GM19452 (cell line): ENCODE data around the gene FBXW5.

Source experiments
- ATAC-seq: cut with Tn5 transposase; IDR thresholded peaks from one replicate; pipeline ENCODE4 v1.9.1; 2021; ENCODE audit not compliant: unreplicated experiment

FBXW5 gene

DNA sequence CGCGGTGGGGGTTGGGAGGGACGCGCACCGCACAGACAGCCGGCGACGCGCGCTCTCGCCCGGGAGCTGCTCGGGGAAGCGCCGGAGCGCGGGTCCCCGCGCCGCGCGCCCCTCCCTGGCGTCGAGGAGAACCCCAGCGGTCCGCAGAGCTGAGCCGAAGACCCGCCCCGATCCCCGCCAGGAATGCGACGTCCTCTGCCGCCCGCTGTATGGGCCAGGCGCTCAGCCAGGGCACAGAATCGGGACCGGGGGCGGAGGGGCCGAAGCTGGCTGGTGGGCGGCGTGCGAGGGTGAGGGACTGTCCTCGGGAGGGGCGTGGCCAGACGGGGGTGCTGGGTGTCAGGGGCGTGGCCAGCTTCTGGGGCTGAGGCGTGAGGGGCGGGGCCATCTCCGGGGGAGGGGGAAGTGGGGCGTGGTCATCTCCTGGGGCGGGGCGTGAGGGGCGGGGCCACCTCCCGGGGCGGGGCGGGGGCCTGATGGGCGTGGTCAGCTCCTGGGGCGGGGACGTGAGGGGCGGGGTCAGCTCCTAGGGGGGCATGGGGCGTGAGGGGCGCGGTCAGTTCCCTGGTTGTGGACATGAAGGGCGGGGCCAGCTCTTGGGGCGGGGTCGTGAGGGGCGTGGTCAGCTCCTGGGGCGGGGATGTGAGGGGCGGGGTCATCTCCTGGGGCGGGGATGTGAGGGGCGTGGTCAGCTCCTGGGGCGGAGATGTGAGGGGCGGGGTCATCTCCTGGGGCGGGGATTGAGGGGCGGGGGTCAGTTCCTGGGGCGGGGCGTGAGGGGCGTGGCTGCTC lies 33.7 kb upstream of the FBXW5 start:
- ATAC-seq, result no peak

DNA sequence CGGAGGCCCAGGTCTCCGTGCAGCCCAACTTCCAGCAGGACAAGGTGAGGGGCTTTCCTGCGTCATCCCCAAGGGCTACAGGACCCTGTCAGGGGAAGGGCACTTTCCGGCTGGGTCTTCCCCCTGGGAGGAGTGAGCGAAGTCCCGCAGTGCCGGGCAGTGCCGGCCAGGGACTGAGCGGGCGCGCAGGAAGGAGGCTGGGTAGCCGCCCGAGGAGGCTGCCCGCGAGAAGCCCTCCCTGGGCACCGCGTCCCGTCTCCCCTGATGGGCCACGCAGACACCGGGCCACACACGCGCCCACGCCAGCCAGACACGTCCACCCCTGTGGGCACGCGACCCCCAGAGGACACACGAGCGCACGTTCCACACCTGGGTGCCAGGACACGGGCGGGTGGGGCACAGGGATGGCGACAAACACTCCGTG lies 33.1 kb upstream of the FBXW5 start:
- ATAC-seq, result no peak

DNA sequence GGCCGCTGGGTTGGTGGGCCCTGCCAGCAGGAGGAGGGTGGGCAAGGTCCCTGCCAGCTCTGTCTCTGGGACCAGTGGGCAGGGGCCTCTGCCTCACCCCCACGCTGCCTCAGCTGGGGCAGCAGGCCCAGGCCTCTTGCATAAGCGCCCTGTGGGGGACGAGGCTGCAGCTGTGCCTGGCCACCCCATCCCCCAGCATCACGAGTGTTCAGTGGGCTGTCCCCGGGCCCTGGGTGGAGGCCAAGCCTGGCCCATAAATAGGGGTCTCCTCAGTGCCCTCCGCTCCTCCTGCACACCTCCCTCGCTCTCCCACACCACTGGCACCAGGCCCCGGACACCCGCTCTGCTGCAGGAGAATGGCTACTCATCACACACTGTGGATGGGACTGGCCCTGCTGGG lies 32.7 kb upstream of the FBXW5 start, which contains the start of gene PTGDS:
Gene PTGDS (plus strand): TSS at position 282 of the 400 bp plus-strand sequence. CDS start 75 bp downstream, at position 357.
- ATAC-seq, result no peak

DNA sequence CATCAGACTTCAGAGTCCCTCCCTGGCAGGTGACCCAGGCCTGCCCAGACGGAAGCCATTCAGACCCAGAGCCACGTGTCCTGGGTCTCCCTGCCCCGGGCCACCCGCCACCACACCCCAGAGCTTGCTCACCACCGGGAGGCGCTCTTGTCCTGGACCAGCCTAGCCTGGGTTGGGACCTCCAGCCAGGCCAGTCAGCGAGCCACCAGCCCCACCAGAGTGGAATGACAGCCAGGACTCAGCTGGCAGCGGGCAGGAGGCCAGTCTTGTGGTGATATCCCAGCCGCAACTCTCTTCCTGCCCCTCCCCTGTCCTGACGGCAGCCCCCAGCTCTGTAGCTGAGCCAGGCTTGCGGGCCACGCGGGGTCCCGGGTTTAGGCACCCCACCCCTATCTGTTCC lies 31.1 kb upstream of the FBXW5 start:
- no peak for ATAC-seq

DNA sequence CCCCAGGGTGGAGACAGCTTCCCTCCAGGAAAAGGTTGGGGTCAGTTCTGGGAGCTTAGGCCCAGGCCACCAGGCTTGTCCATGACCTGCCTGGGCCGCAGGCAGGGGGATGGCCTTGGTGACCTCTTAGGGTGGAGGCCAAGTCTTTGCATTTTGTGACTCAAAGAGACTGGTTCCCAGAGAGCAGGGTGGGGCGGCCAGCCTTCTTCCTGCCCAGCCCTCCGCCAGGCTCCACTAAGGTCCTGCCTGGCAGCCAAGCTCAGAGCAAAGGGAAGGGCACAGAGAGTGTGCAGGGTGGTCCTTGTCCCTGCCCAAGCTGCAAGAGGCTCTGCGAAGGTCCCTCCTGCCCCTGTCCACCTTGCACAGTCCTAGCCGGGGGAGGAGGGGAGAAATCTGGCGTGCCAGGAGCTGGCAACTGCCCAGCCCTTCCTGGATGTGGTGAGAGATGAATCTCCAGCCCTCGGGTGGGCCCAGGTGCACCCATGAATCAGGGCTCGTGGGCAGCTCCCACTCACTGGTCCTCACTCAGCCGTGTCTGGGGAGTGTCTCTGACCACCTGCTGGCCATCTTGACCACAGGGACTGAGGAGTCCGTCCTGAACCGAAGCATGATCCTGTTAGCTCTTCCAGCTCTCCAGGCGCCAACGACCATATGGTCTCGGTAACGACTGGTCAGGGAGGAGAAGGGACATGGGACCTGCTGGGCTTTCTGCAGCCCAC lies 30.4 kb upstream of the FBXW5 start:
- no peak for ATAC-seq

DNA sequence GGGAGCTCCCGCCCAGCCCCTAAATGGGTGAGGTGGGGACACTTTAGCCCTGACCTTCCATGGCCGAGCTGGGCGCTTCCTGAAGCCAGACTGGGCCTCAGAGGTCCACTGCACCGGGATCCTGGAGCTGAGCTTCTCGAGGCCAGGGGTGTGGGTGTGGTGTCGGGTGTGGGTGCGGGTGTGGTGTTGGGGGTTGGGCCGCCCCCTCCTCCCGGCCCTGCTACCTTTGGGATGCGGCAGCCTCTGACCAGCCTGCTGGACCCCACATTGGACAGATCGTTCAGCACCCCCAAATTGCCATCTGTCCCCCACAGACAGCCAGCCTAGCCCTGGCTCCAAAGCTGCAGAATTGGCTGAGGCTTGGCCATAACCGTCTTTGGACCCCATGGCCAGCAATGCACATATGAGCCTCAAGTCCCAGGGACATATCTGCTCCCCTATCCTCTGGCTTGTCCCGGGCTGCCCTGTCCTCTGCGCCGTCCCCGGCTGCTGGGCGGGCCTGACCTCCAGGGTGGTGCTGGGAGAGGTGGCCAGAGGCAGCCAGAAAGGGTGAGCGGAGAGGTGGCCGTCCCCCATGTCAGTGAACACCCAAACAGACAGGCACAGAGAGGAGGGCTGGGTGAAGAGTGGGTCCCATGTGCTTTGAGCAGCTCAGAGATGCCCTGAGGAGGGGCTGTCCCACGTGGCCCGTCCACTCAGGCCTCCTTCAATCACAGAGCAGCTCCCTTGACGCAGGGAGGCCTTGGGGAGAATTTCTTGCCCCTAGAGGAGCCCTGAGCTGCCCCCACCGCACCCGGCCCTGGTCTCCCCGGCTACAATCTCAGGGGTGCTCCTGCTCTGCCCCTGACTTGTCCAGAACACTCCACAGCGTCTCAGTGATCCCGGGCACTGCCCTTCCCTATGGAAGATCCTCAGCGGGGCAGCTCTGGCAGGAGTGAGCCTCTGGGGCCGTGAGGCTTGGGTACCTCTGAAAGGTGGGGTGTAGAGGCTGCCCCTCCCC lies 29.4 kb upstream of the FBXW5 start:
- no peak for ATAC-seq

DNA sequence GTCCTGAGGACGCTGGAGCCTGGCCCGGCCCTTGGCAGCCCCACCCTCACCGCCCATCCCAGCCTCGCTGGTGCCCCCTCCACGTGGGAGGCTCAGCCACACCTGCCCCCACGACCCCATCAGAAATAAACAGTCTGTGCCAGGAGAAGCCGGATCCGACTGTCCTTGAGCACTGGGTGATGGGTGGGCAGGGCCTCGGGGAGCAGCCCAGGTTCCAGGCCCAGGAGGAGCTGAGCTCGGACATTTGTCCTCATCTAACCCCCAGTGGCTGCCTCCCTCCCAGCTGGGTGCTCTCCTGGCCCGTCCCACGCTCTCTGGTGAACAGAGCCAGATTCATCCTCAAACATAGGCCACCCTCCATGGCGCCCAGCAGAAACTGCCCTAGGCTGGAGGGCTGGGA lies 28.2 kb upstream of the FBXW5 start:
- ATAC-seq, result no peak

DNA sequence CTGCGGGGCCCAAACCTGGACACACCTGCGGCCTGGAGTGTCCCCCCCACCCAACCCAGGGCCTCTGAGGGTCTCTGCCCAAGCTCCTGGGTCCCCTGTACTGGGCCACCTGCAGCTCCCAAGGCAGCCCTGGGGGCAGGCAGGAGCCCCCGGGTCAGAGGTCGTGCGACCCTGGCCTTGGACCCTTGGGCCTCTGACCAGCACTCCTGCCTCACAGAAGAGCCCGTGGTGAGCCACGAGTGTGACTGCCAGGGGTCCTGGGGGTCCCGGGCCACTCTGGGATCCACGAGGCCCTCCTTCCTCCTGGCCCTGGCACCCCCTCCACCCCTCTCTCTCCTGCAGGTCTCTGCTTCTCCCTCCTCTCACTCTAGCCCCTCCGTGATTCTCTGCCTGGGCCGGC lies 27.8 kb upstream of the FBXW5 start:
- ATAC-seq, result no peak

DNA sequence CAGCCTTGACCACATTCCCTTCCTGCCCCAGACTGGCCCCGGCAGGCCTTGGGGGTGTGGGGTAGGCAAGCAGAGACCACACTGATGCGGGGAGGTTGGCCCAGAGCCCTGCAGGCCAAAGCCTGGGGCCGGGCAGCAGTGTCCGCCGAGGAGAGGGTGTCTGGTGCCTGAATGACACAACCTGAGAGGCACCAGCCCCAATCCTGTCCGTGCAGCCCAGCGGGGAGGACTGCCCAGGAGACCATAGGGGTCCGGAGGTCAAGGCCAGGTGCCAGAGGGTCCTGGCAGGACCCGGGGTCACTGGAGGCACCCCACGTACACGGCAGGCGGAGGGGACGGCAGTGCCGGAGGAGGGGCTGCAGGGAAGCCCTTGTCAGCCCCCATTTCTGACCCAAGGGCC lies 27.2 kb upstream of the FBXW5 start:
- ATAC-seq, result no peak

DNA sequence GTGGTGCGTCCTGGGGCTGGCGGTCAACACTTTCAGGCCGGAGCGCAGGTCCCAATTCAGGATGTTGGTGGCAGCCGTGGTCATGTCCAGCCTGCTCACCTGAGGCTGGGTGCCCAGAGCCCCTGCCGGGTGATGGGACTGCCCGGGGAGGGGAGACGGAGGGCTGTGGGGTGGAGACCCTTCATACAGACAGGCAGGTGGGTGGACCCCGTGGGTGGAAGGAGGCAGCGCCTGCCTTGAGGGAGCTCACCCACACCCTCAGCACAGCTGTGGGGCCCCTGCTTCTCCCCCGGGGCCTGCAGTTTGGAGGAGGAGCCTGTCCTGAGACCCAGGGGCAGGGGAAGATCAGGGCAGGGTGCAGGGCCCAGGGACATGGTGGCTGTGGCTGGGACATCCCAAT lies 25.8 kb upstream of the FBXW5 start:
- ATAC-seq, result no peak

DNA sequence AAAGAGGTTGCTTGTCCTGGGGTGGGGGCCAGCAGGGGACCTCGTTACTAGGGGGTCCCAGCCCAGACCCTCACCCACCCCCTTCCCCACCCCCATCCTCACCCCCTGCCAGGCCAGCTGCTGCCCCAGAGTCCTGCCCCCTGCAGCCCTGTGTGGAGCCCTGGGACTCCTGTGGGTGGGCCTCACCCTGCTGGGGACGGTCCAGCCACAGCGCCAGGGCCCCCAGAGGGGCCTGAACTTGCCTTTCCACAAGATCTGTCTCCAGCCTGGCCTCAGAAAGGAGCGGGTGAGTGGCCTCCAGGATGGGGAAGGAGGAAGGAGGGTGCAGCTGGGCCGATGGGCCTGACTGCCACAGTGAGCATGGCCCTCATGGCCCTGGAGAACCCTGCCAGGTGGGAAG lies 25.2 kb upstream of the FBXW5 start:
- ATAC-seq, result no peak

DNA sequence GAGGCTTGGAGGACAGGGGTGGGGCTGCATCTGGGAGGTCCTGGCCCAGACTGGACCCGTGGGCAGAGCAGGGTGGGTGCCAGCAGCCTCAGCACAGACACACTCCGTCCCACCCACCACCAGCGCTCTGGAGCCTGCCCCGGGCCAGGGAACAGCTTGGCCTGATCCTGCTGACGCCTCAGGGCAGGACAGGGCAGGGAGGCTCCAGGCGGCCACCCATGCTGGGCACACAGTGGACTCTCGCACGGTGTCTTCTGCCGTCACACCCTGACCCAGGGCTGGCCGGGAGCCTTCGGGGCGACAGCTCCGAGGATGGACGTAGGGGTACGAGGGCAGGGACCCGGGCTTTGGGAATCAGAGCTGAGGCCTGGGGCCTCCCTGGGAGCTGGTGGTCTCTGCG lies 24.6 kb upstream of the FBXW5 start:
- ATAC-seq, result no peak

DNA sequence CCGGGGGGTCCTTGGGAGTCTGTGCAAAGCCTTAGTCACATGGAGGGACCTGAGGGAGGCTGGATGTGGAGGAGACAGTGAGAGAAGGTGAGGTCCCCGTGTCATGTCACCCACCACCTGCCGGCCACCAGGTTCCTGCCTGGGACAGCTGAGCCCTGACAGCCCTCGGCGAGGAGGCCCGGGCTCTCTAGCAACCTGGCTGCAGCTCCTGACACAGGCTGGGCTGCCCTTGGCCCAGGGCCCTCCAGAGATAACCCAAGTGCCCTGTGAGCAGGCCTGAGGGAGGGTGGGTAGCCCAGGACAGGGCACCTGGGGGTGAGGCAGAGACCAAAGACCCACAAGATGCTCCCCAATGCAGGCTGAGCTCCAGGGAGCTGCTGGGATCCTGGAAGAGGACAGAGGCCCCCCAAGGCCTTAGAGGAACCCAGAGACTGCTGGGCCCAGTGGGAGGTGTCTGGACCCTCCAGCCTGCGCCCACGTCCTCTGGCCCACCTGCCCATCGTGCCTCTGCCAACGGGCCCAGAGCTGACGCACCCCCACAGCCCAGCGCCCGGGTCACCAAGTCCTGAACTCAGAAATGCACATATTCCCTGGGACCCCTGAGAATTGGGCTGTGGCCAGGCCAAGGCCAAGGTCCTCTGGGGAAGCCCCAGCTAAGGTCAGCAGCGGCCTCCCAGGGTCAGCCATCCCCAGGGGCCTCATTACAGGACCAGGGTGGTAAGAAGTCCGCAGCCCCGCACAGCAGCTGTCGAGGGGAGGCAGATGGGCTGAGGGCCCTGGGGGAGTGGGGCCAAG lies 24.0 kb upstream of the FBXW5 start:
- no peak for ATAC-seq

DNA sequence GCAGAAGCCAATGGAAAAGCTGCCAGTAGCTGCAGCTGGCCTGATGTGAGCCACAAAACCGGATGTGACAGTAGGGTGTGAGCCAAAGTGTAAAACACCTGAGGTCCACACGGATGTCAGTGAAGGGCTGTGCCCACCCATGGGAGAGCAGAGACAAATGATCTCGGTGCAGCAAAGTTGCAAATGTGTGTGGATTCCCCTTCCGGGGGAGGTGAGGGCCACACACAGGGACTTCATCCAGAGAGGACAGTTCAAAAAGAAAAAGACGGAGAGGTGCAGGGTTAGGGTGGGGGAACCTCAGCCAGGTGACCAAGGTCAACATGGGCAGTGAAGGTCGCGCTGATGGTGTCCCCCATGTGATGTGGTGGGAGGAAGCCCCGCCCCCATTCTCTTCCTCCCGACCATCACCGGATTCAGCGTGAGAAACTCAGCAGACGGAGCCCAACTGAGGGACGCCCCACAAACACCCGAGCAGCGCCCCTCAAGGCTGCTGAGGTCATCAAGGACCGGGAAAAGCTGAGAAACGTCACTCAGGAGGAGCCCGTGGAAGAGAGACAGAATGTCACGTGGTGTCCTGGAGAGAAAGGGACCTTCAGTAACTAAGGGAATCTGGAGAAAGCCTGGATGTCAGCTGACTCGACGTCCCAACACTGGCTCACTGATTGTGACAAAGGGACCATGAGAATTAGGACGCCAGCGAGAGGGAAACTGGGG lies 21.4 kb upstream of the FBXW5 start:
- no peak for ATAC-seq

DNA sequence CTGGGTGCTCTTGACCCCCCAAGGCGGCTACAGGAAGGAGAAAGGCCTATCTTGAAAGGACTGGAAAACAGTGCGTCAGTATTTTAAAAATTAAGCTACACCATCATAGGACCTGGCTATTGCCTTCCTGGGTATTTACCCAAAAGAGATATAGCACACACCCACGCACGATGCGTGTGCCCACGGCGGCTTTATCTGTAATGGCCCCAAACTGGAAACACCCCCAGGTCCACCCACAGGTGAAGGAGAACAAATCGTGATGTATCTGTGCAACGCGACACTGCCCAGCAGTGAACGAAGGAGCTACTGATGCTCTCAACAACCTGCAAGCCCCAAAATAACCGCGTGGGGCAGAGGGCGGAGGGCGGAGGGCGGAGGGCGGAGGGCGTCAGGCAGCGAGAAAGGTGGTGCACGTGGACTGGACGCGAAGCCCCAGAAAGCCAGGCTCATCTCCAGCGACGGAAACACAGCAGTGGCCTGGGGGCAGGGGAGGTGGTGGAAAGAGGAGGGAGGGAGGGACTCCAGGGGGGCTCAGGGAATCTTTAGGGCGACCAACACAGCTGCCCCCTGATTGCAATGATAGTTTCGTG lies 20.4 kb upstream of the FBXW5 start:
- no peak for ATAC-seq

DNA sequence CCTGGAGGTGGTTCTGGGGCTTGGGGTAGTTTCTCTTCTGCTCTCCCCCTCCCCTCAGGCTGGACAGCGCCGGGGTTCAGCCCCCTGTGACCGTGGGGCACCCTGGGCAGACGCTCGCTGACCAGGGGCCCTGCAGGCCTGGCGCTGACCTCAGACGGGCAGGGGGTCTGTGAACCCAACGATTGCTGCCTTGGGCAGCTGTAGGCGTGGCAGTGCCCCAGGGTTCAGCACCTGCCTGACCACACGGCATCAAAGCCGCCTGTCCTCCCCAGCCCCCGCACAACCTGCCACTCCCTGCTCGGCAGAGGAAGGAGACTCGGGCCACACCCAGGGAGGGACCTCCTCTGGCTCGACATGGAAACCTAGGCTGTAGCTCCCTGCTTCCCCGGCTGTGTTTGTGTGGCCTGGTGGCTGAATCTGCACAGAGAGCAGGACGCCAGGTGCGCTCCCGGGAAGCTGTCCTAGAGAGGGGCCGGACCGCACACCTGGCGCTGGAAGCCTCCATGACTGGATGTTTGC lies 19.7 kb upstream of the FBXW5 start:
- no peak for ATAC-seq

DNA sequence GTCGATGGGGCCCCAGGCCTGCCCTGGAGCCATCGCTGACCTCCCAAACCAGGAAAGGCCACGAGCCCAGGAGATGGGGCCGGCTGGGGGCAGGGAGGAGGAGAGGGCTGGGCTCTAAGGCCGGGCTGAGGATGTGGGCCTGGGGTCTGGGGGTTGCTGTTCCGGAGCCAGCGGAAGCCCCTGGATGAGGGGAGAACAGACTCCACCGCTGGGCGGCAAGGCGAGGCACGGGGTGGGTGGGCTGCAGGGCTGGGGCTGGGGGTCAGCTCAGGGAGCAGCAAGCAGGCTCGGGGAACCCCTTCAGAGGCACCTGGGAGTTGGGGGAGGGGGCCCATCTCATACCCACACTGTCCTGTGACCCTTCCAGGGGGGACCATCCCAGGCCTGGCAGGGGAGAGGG lies 19.2 kb upstream of the FBXW5 start:
- ATAC-seq, result no peak

DNA sequence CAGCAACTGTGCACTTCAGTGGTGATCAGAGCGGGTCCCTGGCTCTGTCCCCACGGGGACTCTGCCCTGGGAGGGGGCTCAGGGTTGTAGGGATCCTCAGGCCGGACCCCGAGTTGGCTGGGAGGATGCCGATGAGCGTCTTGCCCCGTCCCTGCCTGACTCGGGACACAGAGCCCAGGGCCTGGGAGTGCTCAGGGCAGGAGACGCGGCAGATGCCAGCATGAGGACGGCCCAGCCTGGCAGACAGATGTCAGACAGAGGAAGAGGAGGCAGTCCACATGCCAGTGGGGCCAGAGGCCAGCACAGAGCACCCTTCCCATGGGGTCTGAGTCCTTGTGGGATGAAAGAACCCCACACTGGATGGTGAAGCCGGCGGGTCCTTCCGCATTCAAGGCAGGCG lies 18.8 kb upstream of the FBXW5 start:
- no peak for ATAC-seq

DNA sequence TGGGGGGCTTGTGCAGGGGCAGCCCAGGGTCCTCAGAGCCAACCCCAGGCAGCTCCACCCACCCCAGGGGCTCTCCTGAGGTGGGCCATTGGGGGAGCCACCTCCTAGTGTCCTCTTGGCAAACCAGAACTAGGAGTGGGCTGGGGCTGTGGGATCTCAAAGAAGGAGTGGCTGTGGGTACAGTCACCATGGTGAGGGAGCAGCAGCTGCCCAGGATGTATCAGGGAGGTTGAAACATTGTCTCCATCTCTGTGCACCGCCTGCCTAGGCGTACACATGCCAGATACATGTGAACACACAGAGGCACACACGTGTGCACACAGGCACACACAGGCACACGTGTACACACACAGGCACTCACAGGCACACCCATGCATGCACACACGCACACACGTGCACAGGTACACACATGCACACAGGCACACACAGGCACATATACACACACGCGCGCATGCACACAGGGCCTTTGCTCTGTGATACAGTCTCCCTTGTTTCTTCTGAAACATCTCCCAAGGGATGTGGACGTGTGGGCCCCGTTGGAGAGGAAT lies 18.2 kb upstream of the FBXW5 start:
- ATAC-seq, result no peak
